Thoracic aorta (tissue), 2 donors: ENCODE results near the gene DNM3. TPM values are rescaled to one million over a fixed set of nuclear protein-coding genes. Genes with fewer than 3 reads are reported as not detected.

Source experiments
- ATAC-seq: fragments of 150-250 bp; one replicate; pipeline ENCODE4 v1.8.0; 2017; ENCODE audit warnings: low read depth; ENCODE audit not compliant: insufficient number of reproducible peaks, low FRiP score
- DNase-seq: peaks from one replicate; pipeline ENCODE4 v3.0.0-alpha.2; 2020; ENCODE audit warnings: low spot score
- H3K27ac ChIP-seq, 2 donors: fragments of 200-600 bp; sonication (generic); 1 replicate in 1 of 2; 2 replicates in 1 of 2; pipeline ENCODE4 v1.5.1; 2016; ENCODE audit warnings: mild to moderate bottlenecking in 2 of 2, moderate library complexity in 2 of 2
- H3K27me3 ChIP-seq: fragments of 200-600 bp; sonication (generic); replicated peaks from 2 replicates; pipeline ENCODE4 v1.6.0; 2016; ENCODE audit warnings: mild to moderate bottlenecking; ENCODE audit not compliant: insufficient read depth
- H3K36me3 ChIP-seq: fragments of 200-600 bp; sonication (generic); one replicate; pipeline ENCODE4 v1.5.1; 2016
- H3K4me1 ChIP-seq, 2 donors: fragments of 200-600 bp; sonication (generic); 1 replicate in 1 of 2; 2 replicates in 1 of 2; pipeline versions ENCODE4 v1.5.1 to v1.6.0; 2016; ENCODE audit warnings: low read depth in 2 of 2, mild to moderate bottlenecking in 1 of 2; ENCODE audit not compliant: control insufficient read depth in 1 of 2
- H3K4me3 ChIP-seq: fragments of 200-600 bp; sonication (generic); 2 replicates; pipeline ENCODE4 v1.5.1; 2016; ENCODE audit warnings: mild to moderate bottlenecking
- H3K9me3 ChIP-seq: fragments of 200-600 bp; sonication (generic); 2 replicates; pipeline ENCODE4 v1.5.1; 2016
- total RNA-seq, 2 donors: library from RNA; depleted of rRNA; stranded (reverse); fragments of >200 nt; gene quantifications; one replicate each; pipeline versions ENCODE4 v1.1.0 to v1.2.3, GENCODE V29; 2016
- TF ChIP-seq, protein P1 (sequence below): fragments of 200-600 bp; sonication (generic); IDR thresholded peaks from one replicate; pipeline ENCODE4 v1.5.1; 2019; ENCODE audit warnings: antibody characterized with exemption

DNM3 gene
- total RNA-seq, 2 donors from 2014 or later = 5.8 to 7.5 TPM

DNA sequence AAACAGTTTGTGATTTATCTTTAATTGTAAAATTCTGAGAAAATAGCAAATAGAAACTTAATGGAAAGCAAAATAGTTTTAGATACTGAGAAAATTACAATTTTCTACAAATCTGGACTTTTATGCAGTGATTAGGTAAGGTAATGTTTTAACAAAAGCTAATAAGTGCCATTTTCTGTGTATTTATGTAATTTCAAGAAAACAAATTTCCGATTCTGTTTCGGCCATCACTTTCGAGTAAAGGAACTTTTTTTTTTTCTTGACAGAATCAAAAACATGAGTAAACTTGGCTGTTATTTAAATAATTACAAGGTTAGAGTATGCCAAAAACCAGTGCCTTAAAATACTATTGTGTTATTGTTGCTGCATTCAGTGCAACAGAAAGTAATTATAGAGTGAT lies 298.8 kb downstream of the DNM3 start:
- Histone ChIP-seq H3K4me1 (peaks cover 10 to 26% of the 10 kb centered on the region in 2 donors), H3K27ac (peak overlapping the region; percentile 89 to 93), H3K4me3 (peak overlapping the region; percentile 84), H3K36me3 (no peaks in the 10 kb centered on the region), H3K27me3 (no peaks in the 10 kb centered on the region), H3K9me3 (no peaks in the 10 kb centered on the region)
- ATAC-seq (no peak), DNase-seq (no peak)
- TF ChIP-seq, protein P1, sequence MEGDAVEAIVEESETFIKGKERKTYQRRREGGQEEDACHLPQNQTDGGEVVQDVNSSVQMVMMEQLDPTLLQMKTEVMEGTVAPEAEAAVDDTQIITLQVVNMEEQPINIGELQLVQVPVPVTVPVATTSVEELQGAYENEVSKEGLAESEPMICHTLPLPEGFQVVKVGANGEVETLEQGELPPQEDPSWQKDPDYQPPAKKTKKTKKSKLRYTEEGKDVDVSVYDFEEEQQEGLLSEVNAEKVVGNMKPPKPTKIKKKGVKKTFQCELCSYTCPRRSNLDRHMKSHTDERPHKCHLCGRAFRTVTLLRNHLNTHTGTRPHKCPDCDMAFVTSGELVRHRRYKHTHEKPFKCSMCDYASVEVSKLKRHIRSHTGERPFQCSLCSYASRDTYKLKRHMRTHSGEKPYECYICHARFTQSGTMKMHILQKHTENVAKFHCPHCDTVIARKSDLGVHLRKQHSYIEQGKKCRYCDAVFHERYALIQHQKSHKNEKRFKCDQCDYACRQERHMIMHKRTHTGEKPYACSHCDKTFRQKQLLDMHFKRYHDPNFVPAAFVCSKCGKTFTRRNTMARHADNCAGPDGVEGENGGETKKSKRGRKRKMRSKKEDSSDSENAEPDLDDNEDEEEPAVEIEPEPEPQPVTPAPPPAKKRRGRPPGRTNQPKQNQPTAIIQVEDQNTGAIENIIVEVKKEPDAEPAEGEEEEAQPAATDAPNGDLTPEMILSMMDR = no peak

DNA sequence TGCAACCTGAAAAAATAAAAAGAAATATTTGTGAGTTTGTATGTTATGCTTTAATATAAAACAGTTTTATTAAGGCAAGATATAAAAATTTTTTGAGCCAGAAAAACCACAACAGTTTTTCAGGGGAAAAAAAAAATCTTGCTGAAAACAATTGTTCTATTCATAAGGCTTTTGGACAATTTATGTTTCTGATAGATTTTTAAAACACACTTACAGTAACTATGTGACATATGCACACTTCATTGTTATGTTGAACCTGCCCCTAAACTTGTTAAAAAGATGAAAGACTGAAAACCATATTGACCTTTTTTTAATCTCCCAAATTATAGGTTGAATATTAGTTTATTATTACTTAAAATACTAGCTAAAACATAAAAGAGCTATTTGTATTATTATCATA lies 299.3 kb downstream of the DNM3 start:
- Histone ChIP-seq H3K4me1 (peaks cover 10 to 25% of the 10 kb centered on the region in 2 donors), H3K27me3 (no peaks in the 10 kb centered on the region), H3K9me3 (no peaks in the 10 kb centered on the region), H3K27ac (peak overlapping the region; percentile 89 to 93), H3K36me3 (no peaks in the 10 kb centered on the region), H3K4me3 (peak overlapping the region; percentile 84)
- TF ChIP-seq, protein P1 = no peak
- no peak for ATAC-seq
- no peak for DNase-seq

DNA sequence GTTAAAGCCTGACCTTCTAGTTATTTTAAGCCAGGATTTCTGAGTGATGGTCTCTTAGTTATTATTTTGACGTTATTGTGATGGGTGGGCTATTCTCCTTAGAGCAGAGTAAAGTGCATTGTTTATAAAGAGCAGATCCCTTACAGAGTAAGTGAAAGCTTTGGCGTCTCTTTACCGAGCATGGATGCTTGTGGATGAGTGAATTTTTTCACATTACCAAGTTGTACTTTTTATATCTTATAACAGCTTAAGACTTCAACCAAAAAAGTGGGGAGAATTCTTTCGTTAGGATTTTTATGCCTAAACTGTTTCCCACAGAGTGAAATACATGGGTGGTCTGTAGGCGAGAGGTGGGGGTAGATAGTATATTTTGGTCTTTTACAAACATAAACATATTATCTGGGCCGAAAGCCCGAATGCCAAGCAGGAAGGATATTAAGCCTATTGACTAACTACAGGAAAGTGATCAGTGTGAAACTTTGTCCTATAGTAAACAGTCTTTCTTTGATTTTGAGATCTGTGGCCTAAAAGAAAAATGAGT lies 300.1 kb downstream of the DNM3 start:
- Histone ChIP-seq H3K27me3 (no peaks in the 10 kb centered on the region), H3K4me3 (peak overlapping the region; percentile 84), H3K36me3 (no peaks in the 10 kb centered on the region), H3K4me1 (peaks cover 13 to 26% of the 10 kb centered on the region in 2 donors), H3K27ac (peak overlapping the region; percentile 89 to 93), H3K9me3 (no peaks in the 10 kb centered on the region)
- no peak for DNase-seq
- TF ChIP-seq, protein P1 = no peak
- no peak for ATAC-seq

DNA sequence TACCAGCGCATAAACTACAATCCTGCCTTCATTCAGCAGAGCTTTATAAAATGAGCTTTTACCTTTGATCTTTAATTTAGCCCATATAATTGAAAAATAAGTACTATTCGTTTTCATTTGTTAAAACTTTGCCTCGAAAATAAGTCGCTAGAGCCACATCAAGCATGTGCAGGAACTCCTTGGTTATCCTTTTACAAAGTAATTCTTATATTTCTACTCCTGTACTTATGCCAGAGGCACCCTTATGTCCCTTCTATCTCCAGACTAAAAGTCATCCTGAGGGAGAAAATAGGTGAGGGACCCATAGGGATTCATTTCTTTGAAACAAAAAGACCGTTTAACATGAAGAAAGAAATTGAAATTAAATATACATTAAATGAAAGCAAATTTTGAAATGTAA lies 301.0 kb downstream of the DNM3 start:
- peak overlapping the region; percentile 84 for H3K4me3 ChIP-seq
- no peak for DNase-seq
- no peaks in the 10 kb centered on the region for H3K36me3 ChIP-seq
- H3K9me3 ChIP-seq = no peaks in the 10 kb centered on the region
- peak overlapping the region; percentile 89 to 93 for H3K27ac ChIP-seq
- H3K27me3 ChIP-seq = no peaks in the 10 kb centered on the region
- H3K4me1 ChIP-seq = peaks cover 13 to 30% of the 10 kb centered on the region in 2 donors
- TF ChIP-seq, protein P1 = no peak
- no peak for ATAC-seq

DNA sequence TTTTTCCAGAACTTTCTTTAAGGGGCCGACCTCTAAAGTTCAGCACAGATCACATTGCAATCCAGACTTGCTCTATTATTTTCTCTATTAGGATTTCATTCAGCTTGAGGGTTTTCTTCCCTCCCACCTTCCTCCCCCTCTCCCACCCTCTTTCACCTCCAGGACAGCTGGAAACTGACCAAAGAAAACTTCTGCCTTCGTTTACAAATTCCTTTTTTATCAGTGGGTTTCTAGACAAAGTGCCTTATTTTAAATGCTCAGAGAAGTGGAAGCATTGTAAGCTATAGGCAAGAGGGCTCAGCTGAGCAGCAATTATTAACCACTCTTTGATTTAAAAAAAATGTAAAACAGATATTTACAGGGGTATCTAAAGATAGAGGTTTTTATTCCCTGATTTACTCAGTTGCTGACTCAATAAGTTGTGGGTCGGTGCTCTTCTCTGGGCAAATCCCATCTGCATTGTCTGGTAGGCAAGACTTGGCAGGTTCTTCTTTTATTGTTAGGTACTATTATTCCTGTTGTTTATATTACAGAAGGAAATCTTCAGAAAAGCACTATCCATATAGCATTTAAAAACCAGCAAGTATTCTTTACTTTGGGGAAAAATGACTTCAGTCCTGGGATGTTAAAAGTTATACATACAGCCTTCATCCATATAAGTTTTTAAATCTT lies 302.2 kb downstream of the DNM3 start:
- Histone ChIP-seq H3K4me1 (peaks cover 6 to 27% of the 10 kb centered on the region in 2 donors), H3K27ac (peak overlapping the region; percentile 89 to 93), H3K27me3 (no peaks in the 10 kb centered on the region), H3K9me3 (no peaks in the 10 kb centered on the region), H3K36me3 (no peaks in the 10 kb centered on the region), H3K4me3 (peak overlapping the region; percentile 84)
- ATAC-seq (no peak), DNase-seq (no peak)
- TF ChIP-seq, protein P1 = no peak
